HG03571 (cell line): ENCODE results near the gene NMS.
"Not testable (repeated sequence)": the region's sequence is repeated elsewhere in the genome, so short reads cannot be mapped to it uniquely, and the experiment has no call there.

Experiments used
- ATAC-seq: cut with Tn5 transposase; IDR thresholded peaks from one replicate; pipeline ENCODE4 v1.9.1; 2021; ENCODE audit not compliant: unreplicated experiment

Gene NMS, protein sequence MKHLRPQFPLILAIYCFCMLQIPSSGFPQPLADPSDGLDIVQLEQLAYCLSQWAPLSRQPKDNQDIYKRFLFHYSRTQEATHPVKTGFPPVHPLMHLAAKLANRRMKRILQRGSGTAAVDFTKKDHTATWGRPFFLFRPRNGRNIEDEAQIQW

DNA sequence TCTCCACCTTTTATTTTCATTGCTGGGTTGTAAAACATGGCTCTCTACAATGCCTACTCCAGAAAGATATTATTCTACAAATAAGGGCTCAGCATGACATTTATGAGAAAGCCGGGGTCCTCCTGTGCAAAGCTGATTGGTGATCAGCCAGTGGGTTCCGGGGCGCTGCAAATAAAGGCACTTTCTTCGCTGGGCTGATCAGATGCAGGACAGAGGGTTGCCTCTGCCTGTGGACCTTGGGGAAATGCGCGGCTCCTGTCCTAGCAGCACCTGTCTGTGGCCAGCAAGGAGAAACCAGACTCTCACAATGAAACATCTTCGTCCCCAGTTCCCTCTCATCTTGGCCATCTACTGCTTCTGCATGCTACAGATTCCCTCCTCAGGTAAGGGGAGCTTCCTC, at the start of gene NMS:
Gene NMS, plus strand, starts transcription at position 301 of the 400 bp plus-strand sequence. Its CDS starts 7 bp downstream, at position 308.
- no peak for ATAC-seq

DNA sequence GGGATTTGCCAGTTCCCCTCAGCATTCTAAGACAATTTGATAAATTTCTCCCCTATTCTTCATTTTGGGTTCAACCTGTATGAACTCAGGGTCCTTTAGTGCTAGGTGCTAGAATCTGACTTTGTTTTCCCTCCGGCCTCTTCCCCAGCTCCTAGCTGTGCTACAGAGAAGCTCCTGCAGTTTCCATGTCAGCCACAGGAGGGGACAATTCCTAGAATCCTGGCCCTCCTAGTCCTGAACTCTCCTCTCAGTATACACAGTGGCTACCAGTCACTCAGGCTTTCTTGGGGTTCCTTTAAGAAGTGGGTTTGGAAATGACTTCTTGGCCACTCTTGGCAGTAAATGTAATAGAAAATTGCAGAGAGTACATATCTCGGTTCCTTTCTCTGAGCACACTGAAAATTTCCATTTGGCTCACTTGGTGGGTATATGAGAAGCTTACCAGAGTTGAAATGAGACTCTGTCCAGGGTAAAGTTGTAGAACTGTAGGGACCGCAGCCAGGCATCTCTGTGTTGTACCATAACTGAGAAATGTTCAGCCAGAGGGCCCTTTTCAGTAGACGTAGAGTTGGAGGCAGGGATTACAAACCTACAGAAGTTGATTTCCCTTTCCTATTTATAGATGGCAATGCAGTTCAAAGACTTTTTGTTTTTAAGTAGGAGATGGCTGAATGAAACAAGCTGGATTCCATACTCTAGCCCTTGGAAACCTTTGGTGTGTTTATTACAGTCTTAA, 47.8 kb upstream of the NMS start:
- ATAC-seq = no peak

GRCh38 chr2:100423631-100424030, 46.7 kb upstream of the NMS start:
- ATAC-seq = no peak

DNA sequence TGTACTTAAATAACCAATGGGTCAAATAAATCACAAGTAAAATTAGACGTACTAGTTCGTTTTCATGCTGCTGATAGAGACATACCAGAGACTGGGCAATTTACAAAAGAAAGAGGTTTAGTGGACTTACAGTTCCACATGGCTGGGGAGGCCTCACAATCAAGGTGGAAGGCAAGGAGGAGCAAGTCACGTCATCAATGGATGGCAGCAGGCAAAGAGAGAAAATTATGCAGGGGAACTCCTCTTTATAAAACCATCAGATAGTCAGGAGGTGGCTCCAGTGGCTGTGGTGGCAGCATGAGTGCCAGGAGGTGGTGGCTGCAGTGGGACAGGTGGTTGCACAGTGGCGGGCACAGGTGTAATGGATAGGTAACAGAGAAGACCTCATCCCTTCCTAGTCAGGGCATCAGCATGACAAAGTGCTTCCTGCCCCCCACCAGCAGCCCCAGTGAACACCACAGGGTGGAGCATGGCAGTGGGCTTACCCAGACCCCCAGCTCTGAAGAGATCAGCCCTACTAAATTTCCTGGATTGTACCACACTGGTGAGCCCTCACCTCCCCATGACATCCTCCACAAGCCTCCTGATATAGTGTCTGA, 45.9 kb upstream of the NMS start:
- no peak for ATAC-seq

DNA sequence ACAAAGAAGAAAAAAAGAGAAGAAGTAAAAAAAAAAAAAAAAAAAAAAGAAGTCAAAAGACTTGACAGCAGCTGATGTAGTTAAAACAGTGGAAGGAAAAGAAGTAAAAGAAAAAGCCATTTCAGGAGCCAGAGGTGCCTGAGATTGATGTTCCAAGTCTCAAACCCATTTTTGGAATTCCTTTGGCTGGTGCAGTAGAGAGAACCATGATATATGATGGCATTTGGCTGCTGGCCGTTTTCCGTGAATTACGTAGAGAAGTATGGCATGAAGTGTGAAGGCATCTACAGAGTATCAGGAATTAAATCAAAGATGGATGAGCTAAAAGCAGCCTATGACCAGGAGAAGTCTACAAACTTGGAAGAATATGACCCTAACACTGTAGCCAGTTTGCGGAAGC, 45.2 kb upstream of the NMS start:
- ATAC-seq = no peak

GRCh38 chr2:100425573-100426383, 44.5 kb upstream of the NMS start:
- no peak for ATAC-seq

GRCh38 chr2:100426384-100426720, 43.9 kb upstream of the NMS start:
- ATAC-seq = no peak

DNA sequence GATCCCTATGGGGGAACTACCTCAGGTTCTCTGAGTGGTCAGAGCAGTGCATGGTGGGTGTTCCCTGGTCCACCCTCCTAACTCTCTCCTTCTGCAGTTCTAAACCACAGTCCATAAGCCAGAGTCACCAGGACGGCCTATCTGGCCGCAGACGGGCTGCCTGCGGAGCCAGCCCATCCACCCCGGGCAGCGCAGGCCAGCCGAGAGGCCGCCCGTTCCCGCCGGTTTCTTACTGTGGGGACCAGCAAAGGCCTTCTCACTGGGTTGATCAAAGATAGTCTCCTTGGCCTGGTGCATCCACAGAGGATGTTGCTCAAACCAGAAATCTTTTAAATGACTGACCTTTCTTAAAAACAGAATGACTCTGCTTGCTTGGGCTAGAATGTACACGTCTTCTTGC, 43.2 kb upstream of the NMS start:
- ATAC-seq = no peak

GRCh38 chr2:100427627-100428258, 42.5 kb upstream of the NMS start:
- no peak for ATAC-seq

DNA sequence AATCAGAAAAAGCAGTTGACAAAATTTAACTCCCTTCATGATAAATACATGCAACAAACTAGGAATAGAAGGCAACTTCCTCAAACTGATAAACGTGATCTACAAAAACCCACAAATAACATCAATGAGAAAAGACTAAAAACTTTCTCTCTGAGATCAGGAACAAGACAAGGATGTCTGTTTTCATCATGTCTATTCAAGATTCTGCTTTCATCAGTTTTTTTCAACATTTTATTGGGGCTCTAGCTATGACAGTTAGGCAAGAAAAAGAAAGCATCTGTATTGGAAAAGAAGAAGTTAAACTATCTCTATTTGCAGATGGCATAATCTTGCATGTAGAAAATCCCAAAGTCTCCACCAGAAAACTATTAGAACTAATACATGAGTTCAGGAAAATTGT, 40.6 kb upstream of the NMS start:
- no peak for ATAC-seq

DNA sequence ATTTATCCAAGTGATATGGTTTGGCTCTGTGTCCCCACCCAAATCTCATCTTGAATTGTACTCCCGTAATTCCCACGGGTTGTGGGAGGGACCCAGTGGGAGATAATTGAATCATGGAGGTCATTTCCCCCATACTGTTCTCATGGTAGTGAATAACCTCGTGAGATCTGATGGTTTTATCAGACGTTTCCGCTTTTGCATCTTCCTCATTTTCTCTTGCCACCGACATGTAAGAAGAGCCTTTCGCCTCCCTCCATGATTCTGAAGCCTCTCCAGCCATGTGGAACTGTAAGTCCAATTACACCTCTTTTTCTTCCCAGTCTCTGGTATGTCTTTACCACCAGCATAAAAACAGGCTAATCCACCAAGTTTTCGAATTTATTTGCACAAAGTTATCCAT, 32.5 kb upstream of the NMS start:
- ATAC-seq = no peak

GRCh38 chr2:100446696-100447095, 23.6 kb upstream of the NMS start:
- ATAC-seq = no peak

GRCh38 chr2:100451092-100451491, 19.2 kb upstream of the NMS start:
- ATAC-seq = no peak

DNA sequence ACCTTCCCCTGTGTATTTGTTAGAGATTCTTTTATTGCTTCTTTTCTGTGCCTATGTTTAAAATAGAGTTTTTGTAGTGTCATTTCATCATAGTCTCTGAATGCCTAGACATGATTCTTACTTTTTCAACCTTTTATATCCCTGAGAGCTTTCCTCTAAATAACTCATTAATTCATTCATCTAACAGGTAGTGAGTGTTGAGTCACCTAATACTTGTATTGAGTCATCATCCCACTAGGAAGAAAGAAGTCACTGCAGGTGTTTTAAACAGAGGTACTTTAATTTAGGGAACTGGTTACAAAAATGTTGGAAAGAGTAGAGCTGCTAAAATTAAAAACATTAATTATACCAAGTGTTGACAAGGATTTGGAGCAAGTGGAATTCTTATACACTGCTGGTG, 18.5 kb upstream of the NMS start:
- ATAC-seq = no peak

- ATAC-seq = peak; percentile 53
Observed at GRCh38 chr2:100453853-100454252, 16.4 kb upstream of the NMS start.

- ATAC-seq = not testable (repeated sequence)
Observed at GRCh38 chr2:100456357-100456756, 13.9 kb upstream of the NMS start.

GRCh38 chr2:100460904-100461530, 9.3 kb upstream of the NMS start:
- ATAC-seq = no peak

GRCh38 chr2:100470898-100471514, 724 bp downstream of the NMS start:
- no peak for ATAC-seq

- ATAC-seq = no peak
Observed at GRCh38 chr2:100476606-100477005, 6.3 kb downstream of the NMS start.

- ATAC-seq = no peak
Observed at GRCh38 chr2:100482741-100483140, 12.5 kb downstream of the NMS start.
